M059J (cell line): Measurements from ENCODE around the gene CADPS2. TPM values are rescaled to one million over a fixed set of nuclear protein-coding genes. Genes with fewer than 3 reads are reported as not detected.
A peak's percentile ranks its signal among the peaks of the same experiment; 100 is the strongest.
"Not testable (repeated sequence)": the region's sequence is repeated elsewhere in the genome, so short reads cannot be mapped to it uniquely, and the experiment has no call there.

Source experiments
- DNase-seq: peaks from one replicate; pipeline ENCODE4 v3.0.0-alpha.2; 2012; ENCODE audit warnings: low read depth
- total RNA-seq: library from RNA; depleted of rRNA; stranded (reverse); fragments of >200 nt; shearing (Covaris generic); gene quantifications from 2 replicates; pipeline ENCODE4 v1.2.3, GENCODE V29; 2014

CADPS2 gene
- total RNA-seq, 1 experiment from 2014 or later, result 11.8 TPM

DNA sequence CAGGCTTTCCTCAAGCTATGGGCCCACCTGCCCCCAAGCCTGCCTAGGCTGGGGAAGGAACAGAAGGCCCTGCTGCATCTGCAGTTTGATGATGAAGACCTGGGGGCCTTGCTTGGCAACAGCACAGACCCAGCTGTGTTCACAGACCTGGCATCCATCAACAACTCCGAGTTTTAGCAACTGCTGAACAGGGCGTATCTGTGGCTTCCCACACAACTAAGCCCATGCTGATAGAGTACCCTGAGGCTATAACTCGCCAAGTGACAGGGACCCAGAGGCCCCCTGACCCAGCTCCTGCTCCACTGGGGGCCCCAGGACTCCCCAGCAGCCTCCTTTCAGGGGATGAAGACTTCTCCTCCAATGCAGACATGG, 36.3 kb downstream of the CADPS2 start:
- DNase-seq, result no peak

DNA sequence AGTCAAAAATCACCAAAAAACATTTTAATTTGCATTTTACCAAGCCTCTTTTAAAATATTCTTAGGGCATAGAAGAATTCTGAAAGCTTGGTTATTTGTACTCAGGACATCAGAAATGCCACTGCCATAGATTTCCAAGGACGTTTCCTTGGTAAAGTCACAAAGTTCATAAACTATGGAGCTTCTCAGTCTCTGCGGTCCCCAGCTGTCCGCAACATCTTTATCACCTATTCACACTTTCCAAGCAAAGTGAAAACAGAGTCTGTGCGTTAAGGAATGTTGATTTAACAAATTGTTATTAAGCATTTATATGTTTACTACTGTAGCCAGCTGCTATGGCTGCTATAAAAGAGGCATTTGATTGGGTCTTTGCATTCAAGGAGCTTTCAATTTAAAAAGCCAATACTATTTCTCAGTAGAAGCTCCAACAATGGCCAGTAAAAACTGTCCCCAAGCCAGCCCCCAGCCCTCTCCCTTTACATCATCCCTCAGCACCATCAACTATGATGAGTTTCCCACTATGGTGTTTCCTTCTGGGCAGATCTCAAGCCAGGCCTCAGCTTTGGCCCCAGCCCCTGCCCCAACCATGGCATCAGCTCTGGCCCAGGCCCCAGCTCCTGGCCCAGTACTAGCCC, 36.8 kb downstream of the CADPS2 start:
- DNase-seq, result no peak

DNA sequence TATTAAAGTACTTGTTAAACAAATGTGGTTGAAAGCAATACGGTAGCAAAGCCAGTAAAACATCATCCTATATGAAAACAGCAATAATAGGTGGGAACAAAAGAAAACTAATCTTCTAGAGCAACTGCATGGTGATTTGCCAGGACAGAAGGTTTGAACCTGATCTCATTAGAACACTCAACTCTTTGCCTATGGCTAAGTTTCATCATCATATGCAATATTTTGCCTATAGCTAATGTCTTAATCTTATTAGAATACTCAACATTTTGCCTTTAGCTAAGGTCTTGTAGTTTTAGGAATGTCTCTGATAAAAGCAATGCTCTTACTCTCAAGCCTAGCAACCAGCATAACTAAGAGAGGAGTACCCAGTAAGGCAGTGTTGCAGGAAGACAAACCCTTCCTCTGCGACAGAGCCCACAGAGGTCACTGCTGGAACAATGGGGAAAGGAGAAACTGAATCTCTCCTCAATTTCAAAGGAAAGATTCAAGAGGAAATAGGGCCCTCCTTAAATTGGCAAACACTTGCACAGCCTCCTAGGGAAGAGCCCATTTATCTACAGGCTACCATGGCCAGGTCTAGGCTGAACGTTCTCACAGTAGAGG, 38.3 kb downstream of the CADPS2 start:
- DNase-seq, result no peak

DNA sequence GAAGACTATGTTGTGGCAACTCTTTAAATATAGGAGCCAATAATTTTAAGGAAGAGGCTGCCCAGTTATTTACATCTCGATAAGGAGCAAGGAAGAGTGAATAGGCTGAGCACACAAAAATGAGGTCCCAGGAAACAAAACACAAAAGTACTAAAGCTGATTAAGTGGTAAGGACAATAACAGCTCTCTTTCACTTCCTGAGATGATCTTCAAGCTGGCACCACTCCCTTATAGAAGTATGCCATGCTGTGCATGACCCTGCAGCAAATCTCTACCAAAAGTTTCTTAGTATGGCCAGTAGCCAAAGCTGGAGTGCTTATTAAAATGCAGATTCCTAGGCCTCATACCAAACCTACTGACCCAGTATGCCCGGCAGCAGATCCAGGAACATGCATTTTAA, 39.7 kb downstream of the CADPS2 start:
- DNase-seq, result no peak

DNA sequence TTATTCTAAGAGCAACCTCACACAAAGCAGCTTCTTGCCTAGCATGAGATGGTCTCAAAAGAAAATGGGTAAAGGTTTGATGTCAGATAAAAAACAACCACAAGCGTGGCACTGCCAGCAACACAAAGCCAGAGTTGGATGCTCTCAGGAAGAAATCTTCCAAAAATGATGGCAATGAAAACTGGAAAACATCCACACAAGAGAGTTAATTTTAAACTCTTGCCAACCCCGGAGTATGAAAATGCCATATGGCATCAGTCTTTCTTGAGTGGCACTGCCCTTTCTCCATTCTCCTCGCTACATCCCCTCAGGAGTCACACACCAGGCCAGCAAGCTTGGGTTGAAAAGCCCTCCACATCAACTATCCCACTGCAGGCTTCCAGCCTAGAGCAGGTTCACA, 41.0 kb downstream of the CADPS2 start:
- no peak for DNase-seq

DNA sequence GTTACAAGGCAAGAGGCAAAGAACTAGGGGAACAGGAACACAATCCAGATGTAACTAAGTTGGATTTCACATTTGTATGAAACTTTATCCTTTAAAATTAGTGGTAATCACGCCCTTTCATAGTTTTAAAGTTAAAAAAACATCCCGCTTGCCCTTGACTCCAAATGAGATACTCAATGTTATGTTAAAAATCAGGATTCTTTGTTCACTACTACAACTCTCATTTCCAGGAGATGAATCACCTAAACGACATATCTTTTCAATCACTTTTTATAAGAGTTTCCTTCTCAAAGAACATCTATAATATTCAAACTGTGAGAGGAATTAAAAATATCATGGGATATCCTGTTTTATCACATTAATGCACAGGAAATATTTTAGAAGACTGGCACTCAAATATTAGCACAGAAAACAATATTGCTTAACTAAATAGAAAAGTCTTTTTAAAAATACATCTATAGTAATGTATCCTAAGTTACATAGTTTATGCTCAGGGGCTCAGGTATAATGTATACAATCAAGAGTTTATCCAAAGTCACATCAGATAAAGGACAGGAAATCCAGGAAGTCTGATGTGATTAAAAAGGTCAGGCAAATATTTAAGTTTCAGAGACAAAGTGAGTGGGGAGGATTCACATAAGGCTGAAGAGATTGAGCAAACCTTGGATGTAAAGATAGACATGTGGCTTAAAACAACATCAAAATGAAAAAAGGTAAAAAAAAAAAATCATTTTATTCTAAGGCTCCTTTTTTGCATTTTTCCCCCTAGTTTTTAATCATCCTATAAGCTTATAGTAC, 41.9 kb downstream of the CADPS2 start:
- no peak for DNase-seq

DNA sequence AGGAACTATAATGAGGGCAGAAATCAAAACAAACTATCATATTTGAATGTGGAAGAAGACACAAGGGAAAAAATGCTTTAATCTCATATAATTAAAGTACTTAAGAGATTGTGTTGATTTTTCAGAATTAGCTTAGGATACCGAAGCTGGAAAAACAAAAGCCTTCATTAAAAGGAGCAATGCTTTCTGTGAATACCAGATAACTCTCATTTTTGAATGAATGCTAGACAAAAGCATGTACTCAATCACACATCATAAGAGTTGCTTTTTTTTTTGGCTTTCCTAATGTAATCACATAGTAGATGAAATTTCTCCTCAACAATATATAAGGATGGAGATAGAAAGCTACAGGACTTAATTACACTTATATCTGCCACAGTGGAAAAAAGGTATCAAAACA, 43.3 kb downstream of the CADPS2 start:
- no peak for DNase-seq

DNA sequence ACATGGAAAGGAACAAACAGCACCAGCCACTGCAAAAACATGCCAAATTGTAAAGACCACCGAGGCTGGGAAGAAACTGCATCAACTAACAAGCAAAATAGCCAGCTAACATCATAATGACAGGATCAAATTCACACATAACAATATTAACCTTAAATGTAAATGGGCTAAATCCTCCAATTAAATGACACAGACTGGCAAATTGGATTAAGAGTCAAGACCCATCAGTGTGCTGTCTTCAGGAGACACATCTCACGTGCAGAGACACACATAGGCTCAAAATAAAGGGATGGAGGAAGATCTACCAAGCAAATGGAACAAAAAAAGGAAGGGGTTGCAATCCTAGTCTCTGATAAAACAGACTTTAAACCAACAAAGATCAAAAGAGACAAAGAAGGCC, 50.0 kb downstream of the CADPS2 start:
- DNase-seq, result not testable (repeated sequence)

DNA sequence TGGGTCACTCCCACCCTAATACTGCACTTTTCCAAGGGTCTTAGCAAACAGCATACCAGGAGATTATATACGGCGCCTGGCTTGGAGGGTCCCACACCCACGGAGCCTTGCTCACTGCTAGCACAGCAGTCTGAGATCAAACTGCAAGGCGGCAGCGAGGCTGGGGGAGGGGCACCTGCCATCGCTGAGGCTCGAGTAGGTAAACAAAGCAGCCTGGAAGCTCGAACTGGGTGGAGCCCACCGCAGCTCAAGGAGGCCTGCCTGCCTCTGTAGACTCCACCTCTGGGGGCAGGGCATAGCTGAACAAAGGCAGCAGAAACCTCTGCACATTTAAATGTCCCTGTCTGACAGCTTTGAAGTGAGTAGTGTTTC, 51.7 kb downstream of the CADPS2 start:
- DNase-seq, result not testable (repeated sequence)

DNA sequence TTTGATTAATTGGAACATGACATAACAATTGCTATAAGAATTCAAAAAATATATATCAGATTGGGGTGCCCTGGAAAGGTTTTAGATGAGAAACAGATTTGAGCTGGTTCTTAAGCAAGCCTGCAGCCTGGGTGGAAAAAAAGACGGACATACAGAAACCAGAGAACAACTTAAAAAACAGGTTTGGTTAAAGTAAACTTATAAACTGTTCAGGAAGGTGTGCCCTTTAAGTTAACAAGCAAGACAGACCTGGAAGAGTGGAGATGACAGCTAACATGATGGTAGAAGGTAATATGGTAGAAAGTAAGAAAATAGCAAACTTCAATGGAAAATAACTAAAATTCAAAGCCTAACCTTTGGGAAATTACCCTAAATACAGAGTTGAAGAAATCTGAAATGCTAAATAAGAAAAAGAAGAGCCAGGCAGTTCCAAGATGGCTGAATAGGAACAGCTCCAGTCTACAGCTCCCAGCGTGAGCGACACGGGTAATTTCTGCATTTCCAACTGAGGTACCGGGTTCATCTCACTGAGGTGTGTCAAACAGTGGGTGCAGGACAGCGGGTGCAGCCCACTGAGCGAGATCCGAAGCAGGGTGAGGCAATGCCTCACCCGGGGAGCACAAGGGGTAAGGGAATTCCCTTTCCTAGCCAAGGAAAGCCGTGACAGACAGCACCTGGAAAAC, 52.2 kb downstream of the CADPS2 start:
- no peak for DNase-seq

DNA sequence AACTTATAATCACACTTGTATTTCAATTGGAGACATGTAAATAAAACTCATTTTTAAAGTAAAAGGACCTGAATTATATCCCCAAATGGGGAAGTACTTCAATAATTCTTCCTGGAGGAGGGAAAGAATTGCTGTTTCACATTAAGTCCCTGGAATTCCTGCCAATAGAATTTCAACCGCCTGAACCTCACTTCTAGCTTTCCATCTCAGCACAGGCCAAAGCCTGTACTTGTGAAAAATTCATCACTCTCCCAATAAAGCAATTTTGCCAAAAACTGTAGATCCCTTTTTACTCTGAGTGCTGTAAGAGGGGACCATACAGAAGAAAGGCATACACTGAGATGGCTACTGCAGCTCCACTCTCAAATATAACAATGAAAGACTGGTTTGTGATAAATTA, 54.8 kb downstream of the CADPS2 start:
- DNase-seq, result no peak

DNA sequence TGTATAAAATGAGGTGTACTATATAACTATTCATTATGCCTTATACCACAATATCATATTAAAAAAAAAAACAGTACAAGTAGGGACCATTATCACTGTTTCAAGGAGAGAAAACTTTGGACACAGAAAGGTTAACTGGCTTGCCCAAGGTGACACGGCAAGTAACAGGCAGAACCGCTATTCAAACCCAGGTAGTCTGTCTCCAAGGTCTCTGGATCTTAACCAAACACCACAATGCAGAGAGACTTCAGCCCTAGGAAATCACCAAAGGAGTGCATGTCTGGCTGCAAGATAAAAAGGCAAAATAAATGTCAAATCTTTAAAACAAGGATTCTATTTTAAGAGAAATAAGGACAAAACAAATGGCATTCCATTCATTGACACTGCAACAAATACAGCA, 56.3 kb downstream of the CADPS2 start:
- DNase-seq, result no peak

DNA sequence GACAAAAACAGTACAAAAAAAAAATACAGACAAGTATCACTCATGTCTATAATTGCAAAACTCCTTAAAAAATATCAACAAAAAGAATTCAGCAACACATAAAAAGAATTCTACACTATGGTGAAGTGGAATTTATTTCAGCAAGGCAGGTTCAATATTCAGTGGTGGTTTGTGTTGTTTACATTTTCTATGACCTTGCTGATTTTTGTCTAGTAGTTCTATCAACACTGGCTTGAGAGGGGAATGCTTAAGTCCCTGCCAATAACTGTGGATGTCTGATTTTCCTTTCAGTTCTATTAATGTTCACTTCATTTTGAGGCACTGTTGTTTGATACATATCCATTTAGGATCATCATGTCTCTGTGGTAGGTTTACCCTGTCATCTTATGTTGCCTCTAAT, 58.5 kb downstream of the CADPS2 start:
- DNase-seq, result no peak

DNA sequence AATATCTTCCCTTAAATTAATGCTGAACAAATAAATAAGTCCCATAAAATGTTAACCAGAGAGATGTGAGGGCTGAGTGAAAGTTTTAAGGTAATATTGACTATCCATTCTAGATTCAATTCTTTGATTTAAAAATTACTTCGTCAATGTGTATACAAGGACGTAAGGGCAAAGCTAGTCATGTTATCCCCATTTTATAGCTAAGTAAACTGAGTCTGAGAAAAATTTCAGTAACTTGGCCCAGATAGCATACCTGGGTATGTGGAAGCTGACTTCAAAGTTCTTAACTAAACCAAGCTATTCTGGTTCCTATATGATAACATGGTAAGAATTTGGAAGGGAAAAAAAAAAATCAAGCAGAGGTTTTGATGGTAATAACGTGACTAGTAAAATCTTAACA, 72.4 kb downstream of the CADPS2 start:
- DNase-seq, result no peak

DNA sequence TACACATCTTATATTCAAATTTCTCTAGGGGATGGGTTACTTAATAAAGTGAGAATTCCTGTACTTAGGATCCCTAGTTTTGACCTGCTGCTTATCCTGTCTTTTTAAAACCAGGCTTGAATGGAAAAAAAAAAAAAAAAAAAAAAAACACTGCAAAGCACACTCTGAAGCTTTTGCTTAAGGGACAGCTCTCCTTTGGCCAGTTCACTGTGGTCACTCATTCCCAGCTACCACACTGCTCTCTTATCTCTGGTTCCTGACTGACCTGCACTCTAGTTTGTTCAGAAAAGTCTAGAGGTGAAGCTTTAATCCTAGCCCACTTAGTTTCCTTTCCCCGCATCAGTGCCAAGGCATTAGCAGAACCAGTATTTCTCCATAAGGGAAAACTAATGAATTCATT, 82.4 kb downstream of the CADPS2 start:
- no peak for DNase-seq

DNA sequence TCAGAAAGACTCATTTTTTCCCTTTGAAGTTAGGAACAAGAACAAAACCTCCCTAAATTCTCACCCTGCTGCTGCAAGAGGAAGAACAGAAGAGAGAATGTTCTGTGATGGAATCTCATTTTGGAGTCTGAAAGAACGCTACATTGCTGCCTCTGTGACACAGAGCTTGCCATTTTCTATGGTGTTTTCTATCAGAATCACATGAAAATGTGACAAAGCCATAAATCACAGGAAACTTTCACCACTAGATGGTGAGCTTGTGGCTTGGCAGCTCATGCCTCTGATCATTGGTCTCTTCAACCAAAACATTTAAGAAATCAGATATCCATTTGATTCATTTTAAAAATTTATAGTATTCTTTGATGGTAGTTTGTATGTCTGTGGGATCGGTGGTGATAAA, 82.9 kb downstream of the CADPS2 start:
- peak; percentile 13 for DNase-seq

DNA sequence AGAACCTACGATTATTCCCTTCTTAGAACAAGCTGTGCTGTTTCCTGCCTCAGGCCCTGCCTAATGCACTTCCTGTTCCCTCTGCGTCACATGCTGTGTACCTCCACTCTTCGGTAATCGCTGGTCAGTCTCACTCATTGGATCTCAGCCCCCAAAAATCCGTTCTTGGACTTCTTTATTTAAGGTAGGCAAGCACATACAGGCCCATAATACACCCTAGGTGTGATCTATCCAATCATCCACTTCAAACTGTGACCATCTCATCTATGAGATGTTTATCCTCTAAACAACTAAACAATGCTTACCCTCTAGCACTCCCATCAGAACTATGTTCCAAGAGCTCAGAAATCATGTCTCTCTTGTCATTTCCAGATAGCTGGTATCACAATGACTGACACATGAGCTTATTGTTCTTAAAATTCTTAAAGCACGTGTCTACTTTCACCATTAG, 83.9 kb downstream of the CADPS2 start:
- DNase-seq, result peak; percentile 2

DNA sequence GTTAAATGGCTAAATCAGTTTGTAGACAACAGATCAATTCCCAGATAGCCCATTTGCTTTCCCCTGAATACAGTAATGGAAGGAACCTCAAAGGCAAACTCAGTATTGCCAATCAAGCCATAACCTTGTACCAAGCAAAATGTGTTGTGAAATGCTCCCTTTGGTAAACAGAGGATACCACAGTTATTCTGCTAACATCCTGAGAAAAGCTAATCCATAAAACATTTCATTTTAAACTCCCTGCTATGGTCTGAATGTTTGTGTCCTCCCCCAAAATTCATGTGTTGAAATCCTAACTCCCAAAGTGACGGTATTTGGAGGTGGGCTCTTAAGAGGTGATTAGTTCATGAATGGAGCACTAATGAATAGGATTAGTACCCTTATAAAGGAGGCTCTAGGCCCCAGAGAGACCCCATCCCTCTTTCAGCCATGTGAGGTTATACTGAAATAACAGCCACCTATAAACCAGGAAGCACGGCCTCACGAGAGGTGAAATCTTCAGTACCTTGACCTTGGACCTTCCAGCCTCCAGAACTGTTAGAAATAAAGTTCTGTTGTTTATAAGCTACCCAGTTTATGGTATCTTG, 94.2 kb downstream of the CADPS2 start:
- DNase-seq, result no peak

DNA sequence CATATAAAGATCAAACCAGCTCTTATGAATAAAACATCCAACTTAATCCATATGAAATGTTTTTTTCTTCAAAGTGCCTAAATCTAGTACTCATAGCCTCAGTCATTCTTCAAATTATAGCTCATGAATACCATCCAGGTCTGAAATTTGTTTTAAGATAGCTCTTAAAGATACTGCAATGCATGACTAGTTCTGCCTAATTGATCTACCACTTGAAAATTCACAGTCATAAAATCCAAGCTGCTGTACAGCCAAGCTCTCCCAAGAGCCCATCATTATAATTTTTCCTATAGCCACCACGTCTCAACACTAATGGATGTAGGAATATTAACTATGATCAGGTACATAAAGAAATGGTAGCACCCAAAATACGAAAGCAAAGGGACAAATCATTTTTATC, 95.7 kb downstream of the CADPS2 start:
- no peak for DNase-seq

DNA sequence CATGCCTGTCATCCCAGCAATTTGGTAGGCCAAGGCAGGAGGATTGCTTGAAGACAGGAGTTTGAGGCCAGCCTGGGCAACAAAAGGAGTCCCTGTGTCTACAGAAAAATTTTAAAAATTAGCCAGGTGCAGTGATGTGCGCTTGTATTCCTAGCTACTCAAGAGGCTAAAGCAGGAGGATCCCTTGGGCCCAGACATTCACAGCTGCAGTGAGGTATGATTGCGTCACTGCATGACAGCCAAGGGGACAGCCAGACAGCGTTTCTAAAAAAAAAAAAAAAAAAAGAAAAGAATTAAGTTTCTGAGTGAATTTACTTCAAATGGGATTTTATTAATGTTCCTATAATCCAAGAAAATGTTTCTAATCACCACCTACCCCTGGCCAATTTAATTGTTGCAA, 96.1 kb downstream of the CADPS2 start:
- DNase-seq, result no peak

DNA sequence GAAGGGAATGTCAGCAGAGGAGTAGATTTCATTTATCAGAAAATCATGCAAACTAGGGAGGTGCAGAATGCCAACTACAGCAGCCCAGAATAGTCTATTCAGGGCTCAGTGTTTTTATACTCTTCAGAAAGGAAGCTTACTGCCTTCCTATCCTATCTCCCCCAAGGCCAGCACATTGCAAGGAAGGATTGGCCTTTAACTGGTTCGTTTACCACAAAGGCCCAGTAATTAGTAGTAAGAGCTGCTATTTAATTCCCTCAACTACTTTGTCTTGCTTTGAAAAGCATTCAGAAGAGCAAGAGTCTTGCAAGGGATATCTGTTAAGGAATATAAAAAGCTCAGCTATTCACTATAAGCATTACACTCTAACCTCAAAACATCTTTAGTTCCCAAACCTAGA, 97.1 kb downstream of the CADPS2 start:
- no peak for DNase-seq

DNA sequence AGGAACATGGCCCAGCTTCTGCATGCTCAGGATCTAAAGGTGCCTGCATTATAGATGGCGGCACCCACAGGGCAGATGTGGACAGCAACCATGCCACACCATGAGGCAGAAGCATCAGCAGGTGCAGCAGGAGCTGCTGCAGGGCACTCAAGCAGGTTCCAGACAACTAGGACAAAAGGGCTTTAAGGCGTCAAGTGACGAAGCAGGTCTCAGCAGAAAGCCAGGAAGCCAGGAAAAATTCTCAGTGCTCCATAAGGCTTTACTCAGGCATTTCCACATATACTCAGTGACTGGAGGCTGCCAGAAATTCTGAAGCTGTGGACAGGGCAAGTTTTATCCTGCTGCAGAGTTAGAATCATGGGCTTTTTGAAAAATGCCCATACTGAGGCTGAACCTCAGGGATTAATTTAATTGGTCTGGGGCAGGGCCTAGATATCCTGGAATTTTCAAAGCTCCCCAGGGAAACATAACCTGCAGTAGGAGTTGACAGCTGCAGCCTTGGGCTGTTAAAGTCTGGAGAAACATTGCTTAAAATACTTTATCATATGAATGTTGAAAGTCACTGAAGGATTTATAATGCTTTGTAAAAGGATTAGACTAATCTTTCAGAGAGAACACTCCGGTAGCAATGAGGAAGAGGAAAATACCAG, 115.4 kb downstream of the CADPS2 start:
- DNase-seq, result no peak
